D721Med (cell line): ENCODE measurements around the gene PHLDA3.

Experiments
- DNase-seq: peaks from one replicate; pipeline ENCODE4 v3.0.0; 2011; ENCODE audit warnings: low spot score; ENCODE audit not compliant: insufficient read length
- FAIRE-seq: peaks from 2 replicates; lab custom pipeline; 2011; peaks lifted over from hg19 to GRCh38; lab: Jason Lieb, UNC
- TF ChIP-seq, protein P1 (sequence below): IDR thresholded peaks from 2 replicates; pipeline ENCODE4 v1.5.1; 2012; ENCODE audit warnings: mild to moderate bottlenecking, control low read depth; ENCODE audit not compliant: insufficient read depth; ENCODE audit errors: missing control alignments

PHLDA3 gene

DNA sequence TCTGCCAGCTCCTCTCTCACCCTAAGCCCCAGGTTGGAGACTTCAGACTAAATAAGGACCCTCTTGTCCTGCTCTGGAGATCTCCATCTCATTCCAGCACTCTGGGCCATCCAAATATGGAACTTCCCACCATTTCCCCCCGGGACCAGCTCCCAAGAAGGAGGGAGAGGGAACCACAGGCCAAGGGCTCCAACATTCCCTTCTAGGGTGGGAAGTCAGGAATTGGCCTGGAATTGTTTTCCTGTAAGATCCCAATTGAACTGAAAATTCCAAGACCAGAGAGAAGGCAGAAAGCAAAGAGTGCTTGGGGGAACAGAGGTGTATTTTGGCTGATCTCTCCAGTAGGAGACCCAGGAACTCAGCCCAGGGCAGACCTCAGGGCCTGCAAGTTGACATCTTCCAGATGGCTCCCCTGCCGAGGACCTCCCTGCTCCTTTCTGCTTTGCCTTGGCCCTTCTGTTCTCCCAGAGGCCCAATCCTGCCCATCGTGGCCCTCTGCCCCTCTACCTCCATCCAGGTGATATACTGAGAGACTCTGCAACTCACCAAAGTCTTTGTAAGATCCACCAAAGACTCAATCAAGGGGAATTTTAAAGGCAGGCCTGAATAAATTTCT lies 23.0 kb upstream of the PHLDA3 start:
- FAIRE-seq: no peak
- no peak for DNase-seq
- TF ChIP-seq, protein P1, sequence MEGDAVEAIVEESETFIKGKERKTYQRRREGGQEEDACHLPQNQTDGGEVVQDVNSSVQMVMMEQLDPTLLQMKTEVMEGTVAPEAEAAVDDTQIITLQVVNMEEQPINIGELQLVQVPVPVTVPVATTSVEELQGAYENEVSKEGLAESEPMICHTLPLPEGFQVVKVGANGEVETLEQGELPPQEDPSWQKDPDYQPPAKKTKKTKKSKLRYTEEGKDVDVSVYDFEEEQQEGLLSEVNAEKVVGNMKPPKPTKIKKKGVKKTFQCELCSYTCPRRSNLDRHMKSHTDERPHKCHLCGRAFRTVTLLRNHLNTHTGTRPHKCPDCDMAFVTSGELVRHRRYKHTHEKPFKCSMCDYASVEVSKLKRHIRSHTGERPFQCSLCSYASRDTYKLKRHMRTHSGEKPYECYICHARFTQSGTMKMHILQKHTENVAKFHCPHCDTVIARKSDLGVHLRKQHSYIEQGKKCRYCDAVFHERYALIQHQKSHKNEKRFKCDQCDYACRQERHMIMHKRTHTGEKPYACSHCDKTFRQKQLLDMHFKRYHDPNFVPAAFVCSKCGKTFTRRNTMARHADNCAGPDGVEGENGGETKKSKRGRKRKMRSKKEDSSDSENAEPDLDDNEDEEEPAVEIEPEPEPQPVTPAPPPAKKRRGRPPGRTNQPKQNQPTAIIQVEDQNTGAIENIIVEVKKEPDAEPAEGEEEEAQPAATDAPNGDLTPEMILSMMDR: no peak

DNA sequence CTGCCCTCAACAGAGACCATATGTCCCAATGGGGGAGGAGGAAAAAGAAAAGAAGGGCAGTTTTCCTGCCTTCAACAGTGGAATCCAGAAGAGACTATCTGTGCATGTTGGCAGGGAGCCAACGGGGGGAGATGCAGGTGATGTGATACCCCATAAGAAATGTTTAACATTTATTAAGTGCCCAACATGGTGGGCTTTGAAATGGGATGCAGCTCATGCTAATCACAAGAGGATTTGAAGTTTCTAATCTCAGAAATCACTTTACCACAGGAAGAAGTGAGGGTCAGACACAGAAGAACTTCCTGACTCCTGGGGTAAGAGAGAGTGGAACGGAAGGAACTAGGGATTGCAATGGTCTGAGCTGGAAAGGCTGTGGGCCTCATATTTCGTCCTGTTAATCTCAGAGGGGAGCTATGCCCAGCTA lies 21.7 kb upstream of the PHLDA3 start:
- DNase-seq: no peak
- TF ChIP-seq, protein P1: no peak
- no peak for FAIRE-seq

DNA sequence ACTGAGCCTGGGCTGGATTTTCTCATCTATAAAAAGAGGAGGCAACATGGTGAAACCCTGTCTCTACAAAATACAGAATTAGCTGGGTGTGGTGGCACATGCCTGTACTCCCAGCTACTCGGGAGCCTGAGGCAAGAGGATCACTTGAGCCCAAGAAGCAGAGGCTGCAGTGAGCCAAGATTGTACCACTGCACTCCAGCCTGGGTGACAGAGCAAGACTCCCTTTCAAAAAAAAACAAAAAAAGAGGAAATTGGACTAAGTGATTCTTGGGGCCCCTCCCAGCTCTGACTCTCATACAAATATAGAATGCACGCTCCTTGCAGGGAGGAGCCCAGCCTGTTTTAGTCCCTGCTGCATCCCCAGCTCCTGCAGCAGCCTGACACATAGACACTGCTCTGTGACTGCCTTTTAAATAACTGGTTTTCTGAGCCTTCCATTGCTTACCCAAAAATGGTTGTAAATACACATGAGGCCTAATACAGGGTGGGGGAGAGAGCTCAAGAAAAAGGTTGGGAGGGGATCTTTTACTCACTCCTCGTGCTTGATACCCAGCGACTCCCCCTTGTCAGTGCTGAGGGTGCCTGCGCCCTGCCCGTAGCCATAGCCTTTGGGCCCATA lies 20.8 kb upstream of the PHLDA3 start:
- TF ChIP-seq, protein P1: no peak
- FAIRE-seq (no peak), DNase-seq (no peak)

DNA sequence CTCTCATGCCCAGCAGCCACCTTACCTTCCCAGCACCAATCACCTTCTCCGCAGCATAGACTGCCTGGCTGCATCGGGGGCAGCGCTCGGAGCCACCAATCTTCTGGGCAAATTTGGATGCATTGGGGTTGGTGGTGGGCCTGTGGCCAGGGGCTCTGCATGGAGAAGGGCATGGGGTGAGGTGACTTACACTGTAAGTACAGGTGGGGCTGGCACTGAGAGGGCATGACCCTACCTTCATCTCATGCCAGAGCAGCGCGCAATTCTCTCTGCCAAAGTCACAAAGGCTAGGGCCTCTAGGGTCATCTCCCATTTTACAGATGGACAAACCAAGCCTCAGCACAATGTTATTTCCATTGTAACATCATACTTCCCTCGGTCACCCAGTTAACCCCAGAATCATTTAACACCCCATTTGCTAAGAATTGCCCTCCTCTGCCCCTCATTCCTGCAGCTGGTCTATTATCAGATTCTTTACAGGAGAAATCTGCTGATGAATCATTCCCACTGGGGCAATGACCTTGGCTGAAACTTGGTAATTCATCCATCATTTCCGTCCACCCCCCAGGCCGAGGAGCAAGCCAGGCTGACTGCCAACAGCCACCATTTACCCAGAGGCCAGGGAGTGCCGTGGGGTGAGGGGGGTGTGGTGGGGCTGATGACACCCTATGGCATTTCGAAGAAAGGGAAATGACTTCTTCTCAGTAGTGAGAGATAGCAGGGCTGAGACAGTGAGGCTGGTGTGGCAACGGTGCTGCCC lies 20.0 kb upstream of the PHLDA3 start:
- FAIRE-seq: no peak
- DNase-seq: no peak
- TF ChIP-seq, protein P1: no peak

DNA sequence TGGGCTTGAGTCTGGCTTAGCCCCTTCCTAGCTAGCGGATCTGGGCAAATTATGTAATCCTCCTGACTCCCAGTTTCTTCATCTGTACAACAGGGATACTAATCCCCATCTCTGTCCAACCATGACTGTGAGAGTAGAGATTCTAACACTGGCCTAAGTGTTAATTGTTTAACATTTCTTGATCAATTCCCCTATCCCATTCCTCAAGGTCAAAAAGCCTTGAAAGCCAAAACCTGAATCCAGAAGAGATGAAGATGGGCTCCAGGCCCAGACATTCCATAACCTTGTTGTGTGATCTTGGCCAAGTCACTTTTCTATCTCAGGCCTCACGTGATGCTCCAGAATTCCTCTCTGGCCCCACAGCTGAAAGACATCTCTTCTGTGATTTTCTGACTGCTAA lies 18.8 kb upstream of the PHLDA3 start:
- FAIRE-seq (no peak), DNase-seq (no peak)
- TF ChIP-seq, protein P1: no peak

DNA sequence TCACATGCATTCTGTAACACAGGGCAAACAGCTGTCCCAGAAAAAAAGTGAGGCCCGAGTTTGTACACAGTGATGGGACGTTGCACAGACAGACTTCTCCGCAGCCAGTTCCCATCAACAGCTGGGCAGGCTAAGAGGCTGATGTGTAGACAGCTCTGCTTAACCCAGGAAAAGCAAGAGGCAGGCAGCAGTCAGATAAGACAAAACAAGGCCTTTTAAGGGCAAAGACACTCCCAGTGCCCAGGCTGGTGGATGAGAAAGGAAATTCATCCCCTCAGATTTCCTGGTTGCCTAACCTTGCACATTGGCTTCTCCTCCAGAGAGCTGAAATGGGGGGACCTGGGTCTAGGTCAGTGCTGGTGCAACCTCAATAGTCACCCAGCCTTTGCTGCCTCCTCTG lies 17.2 kb upstream of the PHLDA3 start:
- TF ChIP-seq, protein P1: no peak
- DNase-seq (no peak), FAIRE-seq (no peak)

DNA sequence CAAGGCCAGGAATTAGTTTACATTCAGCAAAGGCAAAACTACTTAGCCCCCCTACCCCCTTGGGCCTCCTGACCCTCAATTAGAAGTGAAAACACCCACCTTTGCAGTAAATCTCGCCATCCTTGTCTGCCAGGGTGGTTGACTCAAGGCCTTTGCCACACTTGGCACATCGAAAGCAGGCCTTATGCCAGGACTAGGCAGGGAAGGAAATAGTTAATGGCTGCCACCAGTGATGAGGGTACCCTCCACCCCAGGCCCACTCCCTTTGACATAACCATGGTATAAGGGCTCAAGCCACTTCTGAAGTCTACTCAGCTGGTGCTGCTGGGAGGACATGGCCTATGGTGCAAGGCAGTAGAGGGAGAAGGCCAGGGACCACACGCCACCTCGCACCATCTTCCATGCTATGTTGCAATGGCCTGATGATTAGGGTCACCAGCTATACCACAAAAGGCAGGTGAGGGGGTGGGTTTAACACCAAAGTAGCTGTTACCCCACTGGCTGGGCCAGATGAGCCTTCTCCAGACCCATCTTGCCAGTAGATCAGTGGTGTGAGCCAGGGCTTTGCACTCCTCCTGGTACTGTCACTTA lies 16.3 kb upstream of the PHLDA3 start:
- no peak for FAIRE-seq
- DNase-seq: no peak
- TF ChIP-seq, protein P1: no peak
